K562 treated with DMSO at 1 percent for 48 hours (cell line): ENCODE measurements around the gene HTR3E. TPM values are rescaled to one million over a fixed set of nuclear protein-coding genes. Genes with fewer than 3 reads are reported as not detected.

ENCODE experiments used
- total RNA-seq: library from RNA; unstranded; fragments of 300-600 nt; gene quantifications from 2 replicates; pipeline ENCODE4 v1.2.3, GENCODE V29; 2022; ENCODE audit warnings: low replicate concordance; ENCODE audit errors: extremely low read depth

HTR3E gene, protein sequence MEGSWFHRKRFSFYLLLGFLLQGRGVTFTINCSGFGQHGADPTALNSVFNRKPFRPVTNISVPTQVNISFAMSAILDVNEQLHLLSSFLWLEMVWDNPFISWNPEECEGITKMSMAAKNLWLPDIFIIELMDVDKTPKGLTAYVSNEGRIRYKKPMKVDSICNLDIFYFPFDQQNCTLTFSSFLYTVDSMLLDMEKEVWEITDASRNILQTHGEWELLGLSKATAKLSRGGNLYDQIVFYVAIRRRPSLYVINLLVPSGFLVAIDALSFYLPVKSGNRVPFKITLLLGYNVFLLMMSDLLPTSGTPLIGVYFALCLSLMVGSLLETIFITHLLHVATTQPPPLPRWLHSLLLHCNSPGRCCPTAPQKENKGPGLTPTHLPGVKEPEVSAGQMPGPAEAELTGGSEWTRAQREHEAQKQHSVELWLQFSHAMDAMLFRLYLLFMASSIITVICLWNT
- not detected in 2 replicates for total RNA-seq

DNA sequence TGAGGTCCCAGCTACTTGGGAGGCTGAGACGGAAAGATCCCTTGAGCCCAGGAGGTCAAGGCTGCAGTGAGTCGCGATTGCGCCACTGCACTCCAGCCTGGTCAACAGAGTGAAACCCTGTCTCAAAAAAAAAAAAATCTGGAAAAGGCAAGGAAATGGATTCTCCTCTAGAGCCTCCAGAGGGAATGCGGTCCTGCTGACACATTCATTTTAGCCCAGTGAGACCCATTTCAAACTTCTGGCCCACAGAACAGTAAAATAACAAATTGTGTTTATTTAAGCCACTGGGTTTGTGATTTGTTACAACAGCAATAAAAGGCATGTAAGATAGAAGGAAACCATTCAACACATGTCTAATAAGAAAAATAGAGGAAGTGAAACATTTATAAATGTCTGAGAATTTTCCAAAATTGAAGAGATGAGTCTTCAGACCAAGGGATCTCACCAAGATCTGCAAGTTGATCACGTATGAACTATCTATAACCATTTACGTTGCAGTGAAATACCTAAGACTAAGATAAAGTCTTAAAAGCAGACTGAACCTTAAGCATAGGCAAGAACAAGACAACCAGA, at the start of gene HTR3E:
Gene HTR3E, plus strand, starts transcription at position 254 of the 573 bp plus-strand sequence. CDS start 466 bp downstream, outside the sequence.

DNA sequence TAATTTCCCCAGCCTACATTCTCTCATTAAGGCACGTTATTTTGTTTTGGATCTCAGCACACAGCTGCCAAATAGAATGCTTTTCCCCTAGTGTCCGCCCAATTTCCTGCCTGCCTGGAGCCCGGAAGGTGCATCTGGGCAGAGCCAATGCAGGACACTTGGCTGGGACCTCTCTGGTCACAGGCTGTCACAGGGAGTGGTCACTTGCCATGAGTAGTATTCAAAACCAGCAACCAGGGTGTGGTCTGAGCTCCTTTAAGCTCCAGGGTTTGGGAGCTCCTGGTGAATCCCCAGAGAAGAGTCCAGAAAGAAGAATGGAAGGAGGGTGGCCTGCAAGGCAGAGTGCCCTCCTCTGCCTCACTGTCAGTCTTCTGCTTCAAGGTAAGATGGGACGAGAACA, 44.1 kb upstream of the HTR3E start, which contains the start of gene HTR3C:
Gene HTR3C, plus strand, starts transcription at position 281 of the 400 bp plus-strand sequence. Its CDS starts 34 bp downstream, at position 315.

DNA sequence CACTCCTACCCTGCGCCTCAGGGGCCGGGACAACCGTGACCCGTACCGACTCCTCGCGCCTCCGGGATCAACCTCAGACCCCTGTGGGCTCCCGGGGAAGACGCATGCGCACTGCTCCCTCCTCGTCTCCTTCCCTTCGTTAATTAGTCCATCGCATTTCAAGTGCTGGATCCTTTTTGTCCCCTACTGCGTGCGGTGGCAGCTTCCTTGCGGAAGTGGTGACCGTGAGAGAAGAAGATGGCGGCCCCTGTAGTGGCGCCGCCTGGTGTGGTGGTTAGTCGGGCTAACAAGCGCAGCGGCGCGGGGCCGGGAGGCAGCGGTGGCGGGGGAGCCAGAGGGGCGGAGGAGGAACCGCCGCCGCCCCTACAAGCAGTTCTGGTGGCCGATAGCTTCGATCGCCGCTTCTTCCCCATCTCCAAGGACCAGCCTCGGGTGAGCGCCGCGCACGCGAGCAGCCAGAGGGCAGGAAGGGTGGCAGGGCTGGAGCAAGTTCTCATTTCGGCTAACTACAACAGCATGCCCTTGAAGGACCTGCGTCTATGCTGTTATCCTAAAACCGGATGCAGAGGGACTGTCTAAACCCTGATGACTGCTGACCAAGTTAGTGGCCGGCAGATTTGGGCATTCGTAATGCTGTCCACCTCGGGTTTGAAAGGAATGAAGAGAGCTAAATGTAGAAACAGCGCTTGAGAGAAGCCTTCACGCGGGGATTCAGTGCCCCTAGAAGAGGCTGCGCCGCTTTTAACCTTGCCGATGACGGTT, 38.5 kb downstream of the HTR3E start, which contains the start of gene EIF2B5:
Gene EIF2B5, plus strand, starts transcription at position 210 of the 762 bp plus-strand sequence. Its CDS starts 28 bp downstream, at position 238.

DNA sequence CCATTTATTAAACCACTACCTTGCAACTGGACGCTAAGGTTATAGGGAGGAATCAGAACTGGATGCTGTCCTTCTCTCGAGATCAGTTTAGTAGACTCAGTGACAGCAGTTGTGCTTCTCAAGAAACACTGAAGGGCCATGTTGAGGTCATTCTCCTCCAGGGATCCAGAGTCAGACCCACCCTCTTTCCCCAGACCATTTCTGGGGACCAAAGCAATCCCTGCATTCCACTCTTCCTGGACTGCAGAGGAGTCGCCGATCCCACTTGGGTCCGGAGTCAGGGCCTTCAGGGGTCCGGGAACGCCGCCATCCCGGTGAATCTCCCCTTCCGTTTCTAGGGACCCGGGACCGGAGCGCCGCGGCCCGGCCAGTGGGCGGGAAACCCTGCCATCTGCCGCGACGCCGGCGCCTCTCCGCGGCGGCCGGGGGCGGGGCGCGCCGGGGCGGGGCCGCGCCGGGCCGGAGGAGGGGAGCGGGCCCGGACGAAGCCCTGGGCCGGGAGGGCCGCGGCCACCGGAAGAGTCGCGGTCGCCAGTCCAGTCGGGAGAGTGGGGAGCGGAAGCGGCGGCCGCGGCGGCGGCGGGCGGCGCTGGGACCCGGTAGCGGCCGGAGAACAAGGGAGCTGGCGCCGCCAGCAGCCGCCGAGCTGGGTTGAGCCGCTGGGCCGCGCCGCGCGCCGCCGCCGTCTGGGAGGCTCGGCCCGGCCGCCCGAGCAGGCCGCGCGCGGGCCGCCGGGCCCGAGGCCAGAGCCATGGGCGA, 58.2 kb downstream of the HTR3E start, which contains the start of gene DVL3:
Gene DVL3, plus strand, starts transcription at position 493 of the 759 bp plus-strand sequence. Its CDS starts 259 bp downstream, at position 752.

Other genes starting within 250 kb of the HTR3E start
- gene PARL, start 212.2 kb upstream of the HTR3E start, total RNA-seq: not detected in 2 replicates
- not detected in 2 replicates for gene ABCC5, start 79.2 kb upstream of the HTR3E start, total RNA-seq
- gene HTR3D, start 65.3 kb upstream of the HTR3E start, total RNA-seq: not detected in 2 replicates
- not detected in 2 replicates for gene HTR3C, start 44.0 kb upstream of the HTR3E start, total RNA-seq
- not detected in 2 replicates for gene EIF2B5, start 38.3 kb downstream of the HTR3E start, total RNA-seq
- not detected in 2 replicates for gene DVL3, start 58.3 kb downstream of the HTR3E start, total RNA-seq
- gene AP2M1, start 77.8 kb downstream of the HTR3E start, total RNA-seq: 892 TPM in 1 of 2 replicates, not detected in the other
- not detected in 2 replicates for gene ABCF3, start 89.1 kb downstream of the HTR3E start, total RNA-seq
- gene VWA5B2, start 132.5 kb downstream of the HTR3E start, total RNA-seq: not detected in 2 replicates
- gene ALG3, start 151.9 kb downstream of the HTR3E start, total RNA-seq: not detected in 2 replicates
- not detected in 2 replicates for gene EEF1AKMT4, start 152.6 kb downstream of the HTR3E start, total RNA-seq
- gene CAMK2N2, start 164.5 kb downstream of the HTR3E start, total RNA-seq: not detected in 2 replicates
- gene ECE2, start 179.0 kb downstream of the HTR3E start, total RNA-seq: not detected in 2 replicates
- 440 TPM in 1 of 2 replicates, not detected in the other for gene PSMD2, start 202.2 kb downstream of the HTR3E start, total RNA-seq
- 513 TPM in 1 of 2 replicates, not detected in the other for gene EIF4G1, start 217.5 kb downstream of the HTR3E start, total RNA-seq
- gene FAM131A, start 240.5 kb downstream of the HTR3E start, total RNA-seq: not detected in 2 replicates